H9 (cell line): ENCODE results near the gene LGALS7B. TPM values are rescaled to one million over a fixed set of nuclear protein-coding genes. Genes with fewer than 3 reads are reported as not detected.
"Not testable (repeated sequence)": the region's sequence is repeated elsewhere in the genome, so short reads cannot be mapped to it uniquely, and the experiment has no call there.

ENCODE experiments used
- DNase-seq: peaks from one replicate; pipeline ENCODE4 v3.0.0-alpha.2; 2017
- H2AFZ ChIP-seq: one replicate; pipeline ENCODE4 v1.6.1; 2013; ENCODE audit warnings: mild to moderate bottlenecking, low read length, control low read depth, moderate library complexity
- H2AK5ac ChIP-seq: 2 replicates; pipeline ENCODE4 v1.6.1; 2013; ENCODE audit warnings: low read length, control low read depth, mixed read lengths; ENCODE audit not compliant: insufficient read length
- H2BK120ac ChIP-seq: one replicate; pipeline ENCODE4 v1.6.1; 2013; ENCODE audit warnings: low read depth, mild to moderate bottlenecking, low read length, control low read depth, inconsistent platforms; ENCODE audit not compliant: poor library complexity, severe bottlenecking
- H2BK12ac ChIP-seq: 2 replicates; pipeline ENCODE4 v1.6.1; 2013; ENCODE audit warnings: low read length, control low read depth, mixed read lengths, low read depth; ENCODE audit not compliant: insufficient read length
- H2BK15ac ChIP-seq: 2 replicates; pipeline ENCODE4 v1.6.1; 2013; ENCODE audit warnings: low read depth, low read length, control low read depth
- H2BK20ac ChIP-seq: one replicate; pipeline ENCODE4 v1.6.1; 2013; ENCODE audit warnings: low read depth, mild to moderate bottlenecking, low read length, control low read depth, inconsistent platforms; ENCODE audit not compliant: poor library complexity, severe bottlenecking
- H2BK5ac ChIP-seq: 2 replicates; pipeline ENCODE4 v1.6.1; 2013; ENCODE audit warnings: low read length, control low read depth, mixed read lengths; ENCODE audit not compliant: insufficient read length
- H3K14ac ChIP-seq: 2 replicates; pipeline ENCODE4 v1.6.1; 2013; ENCODE audit warnings: low read length, control low read depth; ENCODE audit not compliant: insufficient read depth
- H3K18ac ChIP-seq: 2 replicates; pipeline ENCODE4 v1.6.1; 2013; ENCODE audit warnings: low read depth, mild to moderate bottlenecking, mixed read lengths, low read length, control low read depth; ENCODE audit not compliant: insufficient read length
- H3K23ac ChIP-seq: 2 replicates; pipeline ENCODE4 v1.6.1; 2013; ENCODE audit warnings: low read length, control low read depth, mixed read lengths, low read depth; ENCODE audit not compliant: insufficient read length
- H3K23me2 ChIP-seq: 2 replicates; pipeline ENCODE4 v1.6.1; 2013; ENCODE audit warnings: low read depth, mild to moderate bottlenecking, mixed read lengths, low read length, control low read depth; ENCODE audit not compliant: insufficient read length, poor library complexity, severe bottlenecking
- H3K27ac ChIP-seq: 2 replicates; pipeline ENCODE4 v1.5.1; 2013; ENCODE audit warnings: low read length, control low read depth, mixed read lengths, low read depth; ENCODE audit not compliant: insufficient read length
- H3K27me3 ChIP-seq: 2 replicates; pipeline ENCODE4 v1.6.1; 2013; ENCODE audit warnings: low read length, control low read depth, inconsistent platforms; ENCODE audit not compliant: insufficient read depth
- H3K4ac ChIP-seq: 2 replicates; pipeline ENCODE4 v1.6.1; 2013; ENCODE audit warnings: low read depth, mild to moderate bottlenecking, control low read depth, inconsistent platforms, low read length, moderate library complexity
- H3K4me1 ChIP-seq: 2 replicates; pipeline ENCODE4 v1.6.1; 2013; ENCODE audit warnings: low read length, control low read depth, inconsistent platforms; ENCODE audit not compliant: insufficient read depth
- H3K4me2 ChIP-seq: 2 replicates; pipeline ENCODE4 v1.6.1; 2013; ENCODE audit warnings: low read length, control low read depth, mixed read lengths; ENCODE audit not compliant: insufficient read length, insufficient read depth
- H3K56ac ChIP-seq: 2 replicates; pipeline ENCODE4 v1.6.1; 2013; ENCODE audit warnings: low read depth, mild to moderate bottlenecking, mixed read lengths, low read length, control low read depth; ENCODE audit not compliant: insufficient read length
- H3K79me1 ChIP-seq: 2 replicates; pipeline ENCODE4 v1.6.1; 2013; ENCODE audit warnings: low read depth, mild to moderate bottlenecking, moderate library complexity, low read length, control low read depth, inconsistent platforms; ENCODE audit not compliant: insufficient read depth, poor library complexity, severe bottlenecking
- H3K79me2 ChIP-seq: 2 replicates; pipeline ENCODE4 v1.6.1; 2013; ENCODE audit warnings: low read length, control low read depth, inconsistent platforms; ENCODE audit not compliant: insufficient read depth
- H3K9ac ChIP-seq: 2 replicates; pipeline ENCODE4 v1.6.1; 2013; ENCODE audit warnings: low read length, control low read depth, mixed read lengths; ENCODE audit not compliant: insufficient read length; ENCODE audit errors: extremely low read depth
- H3K9me3 ChIP-seq: one replicate; pipeline ENCODE4 v1.6.1; 2013; ENCODE audit warnings: low read depth, low read length, inconsistent platforms; ENCODE audit not compliant: control insufficient read depth
- H3T11ph ChIP-seq: one replicate; pipeline ENCODE4 v1.6.1; 2013; ENCODE audit warnings: mild to moderate bottlenecking, low read length, control low read depth, inconsistent platforms
- H4K20me1 ChIP-seq: one replicate; pipeline ENCODE4 v1.6.1; 2013; ENCODE audit not compliant: control insufficient read depth, insufficient read length, insufficient read depth
- H4K5ac ChIP-seq: 2 replicates; pipeline ENCODE4 v1.6.1; 2013; ENCODE audit warnings: low read depth, mild to moderate bottlenecking, mixed read lengths, low read length, control low read depth; ENCODE audit not compliant: insufficient read length
- H4K8ac ChIP-seq: replicated peaks from 2 replicates; pipeline ENCODE4 v1.6.1; 2013; ENCODE audit warnings: low read length, control low read depth, mixed read lengths, low read depth; ENCODE audit not compliant: insufficient read length
- H4K91ac ChIP-seq: 2 replicates; pipeline ENCODE4 v1.6.1; 2013; ENCODE audit warnings: low read depth, mild to moderate bottlenecking, moderate library complexity, mixed read lengths, low read length, control low read depth; ENCODE audit not compliant: insufficient read length
- H3K27ac Mint-ChIP-seq, 3 experiments: 2 replicates in 2 of 3; 3 replicates in 1 of 3; pipeline ENCODE4 v1.8.0; 2020 to 2021; ENCODE audit warnings: mixed read lengths in 3 of 3, mild to moderate bottlenecking in 1 of 3, moderate library complexity in 1 of 3
- H3K27me3 Mint-ChIP-seq: 2 replicates; pipeline ENCODE4 v1.8.0; 2021; ENCODE audit warnings: low read depth, mild to moderate bottlenecking, moderate library complexity, mixed read lengths
- H3K36me3 Mint-ChIP-seq, 3 experiments: 2 replicates in 2 of 3; 3 replicates in 1 of 3; pipeline ENCODE4 v1.8.0; 2020 to 2021; ENCODE audit warnings: low read depth in 3 of 3, mixed read lengths in 3 of 3; ENCODE audit not compliant: insufficient read depth in 1 of 3
- H3K4me1 Mint-ChIP-seq, 2 experiments: 2 replicates each; pipeline ENCODE4 v1.8.0; 2020; ENCODE audit warnings: mixed read lengths in 2 of 2
- H3K4me3 Mint-ChIP-seq, 2 experiments: 2 replicates in 1 of 2; 3 replicates in 1 of 2; pipeline ENCODE4 v1.8.0; 2020 to 2021; ENCODE audit warnings: mild to moderate bottlenecking in 2 of 2, mixed read lengths in 2 of 2, moderate library complexity in 1 of 2
- H3K9me3 Mint-ChIP-seq, 2 experiments: 2 replicates in 1 of 2; 3 replicates in 1 of 2; pipeline ENCODE4 v1.8.0; 2020; ENCODE audit warnings: mild to moderate bottlenecking in 2 of 2, mixed read lengths in 2 of 2, moderate library complexity in 1 of 2
- WGBS: extraction: QIAGEN DNeasy Blood & Tissue Kit; methylation state at CpG from one replicate; pipeline ENCODE4 v1.1.7; 2013; ENCODE audit warnings: missing lambda C conversion rate, low lambda C conversion rate, mixed read lengths; ENCODE audit not compliant: insufficient read length; ENCODE audit errors: extremely low coverage; 5-methylcytosine and 5-hydroxymethylcytosine counted together
- total RNA-seq: library from RNA; stranded (reverse); gene quantifications from 2 replicates; pipeline ENCODE4 v1.2.1, GENCODE V29; 2021
- TF ChIP-seq, protein P1 (sequence below): fragments of 200-600 bp; sonication (generic); conservative IDR thresholded peaks from 3 replicates; pipeline ENCODE4 v1.8.0; 2021; ENCODE audit warnings: antibody characterized with exemption, mild to moderate bottlenecking

LGALS7B gene
- total RNA-seq, 1 experiment from 2014 or later: 0.90 TPM

DNA sequence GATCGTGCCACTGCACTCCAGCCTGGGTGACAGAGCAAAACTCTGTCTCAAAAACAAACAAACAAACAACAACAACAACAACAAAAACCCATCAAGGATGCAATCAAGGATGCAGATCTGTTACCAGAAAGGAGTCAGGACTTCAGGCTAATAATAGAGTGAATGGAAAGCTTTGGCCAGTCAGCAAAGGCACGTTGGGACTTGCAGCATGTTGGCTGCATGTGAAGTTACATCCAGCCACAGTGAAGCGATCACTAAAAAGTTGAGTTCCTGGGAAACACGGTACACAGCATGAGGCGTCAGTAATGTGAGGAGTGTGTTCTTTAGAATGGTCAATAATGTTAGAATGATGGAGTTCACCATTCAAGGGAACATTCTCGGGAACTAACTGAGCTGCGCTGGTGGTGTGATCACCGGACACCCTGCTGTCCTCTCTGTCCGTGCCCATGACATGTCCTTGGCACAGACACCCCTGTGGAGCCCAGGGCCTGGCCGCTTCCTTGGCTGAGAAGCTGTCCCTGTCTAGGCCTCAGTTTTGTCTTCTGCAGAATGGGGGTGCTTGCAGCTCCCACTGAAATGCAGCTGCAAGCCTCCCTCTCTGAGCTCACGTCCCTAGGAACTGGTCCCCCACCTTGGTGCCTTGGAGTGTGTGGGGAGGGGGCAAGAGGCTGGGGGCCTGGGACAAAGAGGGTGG is 2.3 kb upstream of the LGALS7B start:
- DNase-seq: no peak
- Histone ChIP-seq H2BK12ac (no peak overlapping the region), H4K8ac (no peak overlapping the region), H2AFZ (no peak overlapping the region), H2BK15ac (no peak overlapping the region), H3T11ph (no peak overlapping the region), H3K79me2 (no peaks in the 10 kb centered on the region), H3K27me3 (no peaks in the 10 kb centered on the region), H3K79me1 (no peaks in the 10 kb centered on the region), H3K4ac (no peak overlapping the region), H3K14ac (no peak overlapping the region), H2BK120ac (no peak overlapping the region), H3K4me1 (no peaks in the 10 kb centered on the region), H4K5ac (no peak overlapping the region), H4K91ac (no peak overlapping the region), H2BK5ac (no peak overlapping the region), H3K56ac (no peak overlapping the region), H2AK5ac (no peak overlapping the region), H4K20me1 (no peaks in the 10 kb centered on the region), H3K18ac (no peak overlapping the region), H3K4me2 (no peak overlapping the region), H3K23ac (no peak overlapping the region), H3K9me3 (no peaks in the 10 kb centered on the region), H3K9ac (no peak overlapping the region), H3K27ac (no peak overlapping the region), H2BK20ac (no peak overlapping the region), H3K23me2 (no peaks in the 10 kb centered on the region)
- WGBS: no CpG with 5 or more reads among the region's 11 CpGs
- Mint-ChIP-seq H3K27ac (no peak overlapping the region; a peak in 1 of 7 replicates), H3K4me1 (peaks cover 3 to 9% of the 10 kb centered on the region in 2 experiments), H3K27me3 (peaks cover 6% of the 10 kb centered on the region), H3K36me3 (no peaks in the 10 kb centered on the region), H3K9me3 (no peaks in the 10 kb centered on the region; a peak in 1 of 5 replicates), H3K4me3 (no peak overlapping the region)
- TF ChIP-seq, protein P1, sequence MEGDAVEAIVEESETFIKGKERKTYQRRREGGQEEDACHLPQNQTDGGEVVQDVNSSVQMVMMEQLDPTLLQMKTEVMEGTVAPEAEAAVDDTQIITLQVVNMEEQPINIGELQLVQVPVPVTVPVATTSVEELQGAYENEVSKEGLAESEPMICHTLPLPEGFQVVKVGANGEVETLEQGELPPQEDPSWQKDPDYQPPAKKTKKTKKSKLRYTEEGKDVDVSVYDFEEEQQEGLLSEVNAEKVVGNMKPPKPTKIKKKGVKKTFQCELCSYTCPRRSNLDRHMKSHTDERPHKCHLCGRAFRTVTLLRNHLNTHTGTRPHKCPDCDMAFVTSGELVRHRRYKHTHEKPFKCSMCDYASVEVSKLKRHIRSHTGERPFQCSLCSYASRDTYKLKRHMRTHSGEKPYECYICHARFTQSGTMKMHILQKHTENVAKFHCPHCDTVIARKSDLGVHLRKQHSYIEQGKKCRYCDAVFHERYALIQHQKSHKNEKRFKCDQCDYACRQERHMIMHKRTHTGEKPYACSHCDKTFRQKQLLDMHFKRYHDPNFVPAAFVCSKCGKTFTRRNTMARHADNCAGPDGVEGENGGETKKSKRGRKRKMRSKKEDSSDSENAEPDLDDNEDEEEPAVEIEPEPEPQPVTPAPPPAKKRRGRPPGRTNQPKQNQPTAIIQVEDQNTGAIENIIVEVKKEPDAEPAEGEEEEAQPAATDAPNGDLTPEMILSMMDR: no peak

- H3K9me3 ChIP-seq, H2AFZ ChIP-seq: not testable (repeated sequence)
These were observed 1.8 kb downstream of the LGALS7B start for GRCh38 chr19:38790507-38791403.

More at GRCh38 chr19:38790507-38791403, 1.8 kb downstream of the LGALS7B start:
- not testable (repeated sequence) for H3K9ac ChIP-seq, H3K14ac ChIP-seq, H2BK15ac ChIP-seq, H3K4me1 Mint-ChIP-seq, H3K4me1 ChIP-seq, H2BK20ac ChIP-seq, DNase-seq, H3K79me2 ChIP-seq, H3K18ac ChIP-seq, H3K27me3 Mint-ChIP-seq, H3K23me2 ChIP-seq, H3K27ac Mint-ChIP-seq, H3K4ac ChIP-seq, H3T11ph ChIP-seq, H4K5ac ChIP-seq, H3K27me3 ChIP-seq, H3K23ac ChIP-seq, H4K20me1 ChIP-seq, H4K8ac ChIP-seq, H3K56ac ChIP-seq, H3K36me3 Mint-ChIP-seq, H2BK120ac ChIP-seq, H2BK12ac ChIP-seq, H3K9me3 Mint-ChIP-seq, H2BK5ac ChIP-seq, H2AK5ac ChIP-seq, H3K79me1 ChIP-seq, H3K4me2 ChIP-seq, H3K27ac ChIP-seq, H3K4me3 Mint-ChIP-seq, H4K91ac ChIP-seq
- no CpG with 5 or more reads among the region's 49 CpGs for WGBS
